GF-D8 (cell line): ENCODE data around the gene CRISPLD2.
"Not testable (repeated sequence)": the region's sequence is repeated elsewhere in the genome, so short reads cannot be mapped to it uniquely, and the experiment has no call there.

ENCODE experiments used
- DNase-seq: peaks from one replicate; lab custom pipeline; 2025; lab: John Stamatoyannopoulos, UW

The CRISPLD2 gene

GRCh38 chr16:84840687-84841627 is 21.2 kb downstream of the CRISPLD2 start:
- DNase-seq, result no peak

GRCh38 chr16:84841787-84842300 is 22.1 kb downstream of the CRISPLD2 start:
- DNase-seq, result no peak

GRCh38 chr16:84842516-84843148 is 22.8 kb downstream of the CRISPLD2 start:
- no peak for DNase-seq

GRCh38 chr16:84843149-84844048 is 23.6 kb downstream of the CRISPLD2 start:
- no peak for DNase-seq

GRCh38 chr16:84844049-84844350 is 24.2 kb downstream of the CRISPLD2 start:
- no peak for DNase-seq

- DNase-seq, result no peak
Measured at GRCh38 chr16:84844559-84845495, 25.0 kb downstream of the CRISPLD2 start.

- no peak for DNase-seq
Measured at GRCh38 chr16:84845496-84846002, 25.8 kb downstream of the CRISPLD2 start.

GRCh38 chr16:84847564-84848355 is 28.0 kb downstream of the CRISPLD2 start:
- DNase-seq, result no peak

- DNase-seq, result no peak
Measured at GRCh38 chr16:84848986-84849634, 29.3 kb downstream of the CRISPLD2 start.

- DNase-seq, result no peak
Measured at GRCh38 chr16:84849751-84850150, 30.0 kb downstream of the CRISPLD2 start.

- no peak for DNase-seq
Measured at GRCh38 chr16:84850714-84851113, 30.9 kb downstream of the CRISPLD2 start.

- no peak for DNase-seq
Measured at GRCh38 chr16:84851192-84852127, 31.7 kb downstream of the CRISPLD2 start.

GRCh38 chr16:84853534-84853933 is 33.7 kb downstream of the CRISPLD2 start:
- no peak for DNase-seq

- no peak for DNase-seq
Measured at GRCh38 chr16:84854759-84855158, 35.0 kb downstream of the CRISPLD2 start.

GRCh38 chr16:84855435-84856202 is 35.8 kb downstream of the CRISPLD2 start:
- not testable (repeated sequence) for DNase-seq

GRCh38 chr16:84856203-84856581 is 36.4 kb downstream of the CRISPLD2 start:
- DNase-seq, result not testable (repeated sequence)

GRCh38 chr16:84856811-84857210 is 37.0 kb downstream of the CRISPLD2 start:
- DNase-seq, result not testable (repeated sequence)

- DNase-seq, result no peak
Measured at GRCh38 chr16:84859681-84860080, 39.9 kb downstream of the CRISPLD2 start.
